GM12878 (cell line): ENCODE data around the gene ARHGEF11. TPM values are rescaled to one million over a fixed set of nuclear protein-coding genes. Genes with fewer than 3 reads are reported as not detected.

Experiments used
- ATAC-seq: fragments of 200-7000 bp; cut with Tn5 transposase; 3 replicates; pipeline ENCODE4 v1.9.1; 2020; ENCODE audit warnings: mild to moderate bottlenecking, moderate library complexity
- BruUV-seq: library from RNA; stranded (reverse); fragments of 400-500 nt; replicated peaks from 2 replicates; lab custom pipeline; 2021; lab: Mats Ljungman, UMichigan
- CTCF ChIA-PET: fragments of 300-600 bp; sonication (Branson Sonifier 250); formaldehyde crosslinking; extraction: SDS; loops from one replicate; lab custom pipeline; 2021; ENCODE audit warnings: inconsistent platforms; lab: Yijun Ruan, JAX
- POLR2A ChIA-PET: fragments of 350-600 bp; formaldehyde crosslinking; extraction: SDS; loops from one replicate; lab custom pipeline; 2021; ENCODE audit warnings: inconsistent platforms; lab: Charles Lee
- RAD21 ChIA-PET: fragments of 300-600 bp; sonication (Branson Sonifier 250); formaldehyde crosslinking; loops from one replicate; lab custom pipeline; 2023; ENCODE audit warnings: antibody characterized with exemption; ENCODE audit not compliant: unreplicated experiment; lab: Charles Lee
- SMC1A ChIA-PET: fragments of 300-600 bp; sonication (Branson Sonifier 250); formaldehyde crosslinking; loops from one replicate; lab custom pipeline; 2023; ENCODE audit not compliant: unreplicated experiment, uncharacterized antibody; lab: Charles Lee
- DNase-seq: peaks from one replicate; pipeline ENCODE4 v3.0.0-alpha.2; 2011; ENCODE audit warnings: low read depth, low spot score
- FAIRE-seq: peaks from 3 replicates; lab custom pipeline; 2011; peaks lifted over from hg19 to GRCh38; lab: Jason Lieb, UNC
- H2AFZ ChIP-seq: 2 replicates; pipeline ENCODE4 v1.6.0; 2011; ENCODE audit warnings: low read depth, low read length, control low read depth; ENCODE audit not compliant: control insufficient read depth
- H3K27ac ChIP-seq: 2 replicates; pipeline ENCODE4 v1.5.1; 2011; ENCODE audit warnings: control low read depth; ENCODE audit not compliant: control insufficient read depth, insufficient read depth
- H3K27me3 ChIP-seq, 2 experiments: replicated peaks in 1 of 2; 2 replicates each; pipeline versions ENCODE4 v1.6.0 to v1.6.1; 2011; ENCODE audit warnings: low read length in 1 of 2; ENCODE audit not compliant: control insufficient read depth in 2 of 2, insufficient read depth in 2 of 2
- H3K36me3 ChIP-seq, 2 experiments: 2 replicates each; pipeline ENCODE4 v1.5.1; 2011; ENCODE audit warnings: low read length in 1 of 2; ENCODE audit not compliant: control insufficient read depth in 2 of 2, insufficient read depth in 2 of 2
- H3K4me1 ChIP-seq: 2 replicates; pipeline ENCODE4 v1.6.1; 2011; ENCODE audit warnings: mild to moderate bottlenecking, low read length, moderate library complexity, mixed read lengths; ENCODE audit not compliant: control insufficient read depth, insufficient read depth
- H3K4me2 ChIP-seq: 2 replicates; pipeline ENCODE4 v1.6.0; 2011; ENCODE audit warnings: control low read depth; ENCODE audit not compliant: control insufficient read depth, insufficient read depth
- H3K4me3 ChIP-seq: fragments of 200-600 bp; sonication (generic); 2 replicates; pipeline ENCODE4 v1.5.1; 2016
- H3K79me2 ChIP-seq: 2 replicates; pipeline ENCODE4 v1.6.0; 2011; ENCODE audit warnings: low read length; ENCODE audit not compliant: control insufficient read depth, insufficient read depth
- H3K9ac ChIP-seq: 2 replicates; pipeline ENCODE4 v1.8.0; 2011; ENCODE audit warnings: low read length, control low read depth, mixed read lengths; ENCODE audit not compliant: control insufficient read depth, insufficient read depth
- H3K9me3 ChIP-seq: replicated peaks from 3 replicates; pipeline ENCODE4 v1.5.1; 2011; ENCODE audit warnings: mild to moderate bottlenecking, low read length; ENCODE audit not compliant: control insufficient read depth, insufficient read depth
- H4K20me1 ChIP-seq: 2 replicates; pipeline ENCODE4 v1.6.0; 2011; ENCODE audit not compliant: control insufficient read depth, insufficient read depth
- ATF7 ChIP-seq: fragments of 450-650 bp; IDR thresholded peaks from 2 replicates; pipeline ENCODE4 v1.6.1; 2016; ENCODE audit warnings: low read depth, mild to moderate bottlenecking
- BCL11A ChIP-seq: IDR thresholded peaks from 2 replicates; pipeline ENCODE4 v1.6.1; 2011; ENCODE audit warnings: low read depth, low read length
- CEBPB ChIP-seq, 2 experiments: fragments of 150-350 bp in 1 of 2; IDR thresholded peaks; 2 replicates each; pipeline ENCODE4 v1.6.1; 2012 to 2014; ENCODE audit warnings: low read depth in 2 of 2, low read length in 2 of 2, borderline replicate concordance in 1 of 2, inconsistent platforms in 1 of 2
- EZH2 ChIP-seq: IDR thresholded peaks from 2 replicates; pipeline ENCODE4 v1.6.1; 2012; ENCODE audit warnings: low read depth, mild to moderate bottlenecking, control low read depth, inconsistent platforms, low read length, borderline replicate concordance; ENCODE audit not compliant: control insufficient read depth
- FOS ChIP-seq: IDR thresholded peaks from 3 replicates; pipeline ENCODE4 v1.6.1; 2011; ENCODE audit warnings: borderline replicate concordance; ENCODE audit not compliant: insufficient read length; ENCODE audit errors: extremely low read depth
- HDAC6 ChIP-seq: fragments of 200-600 bp; sonication (generic); IDR thresholded peaks from one replicate; pipeline ENCODE4 v1.8.0; 2017; ENCODE audit warnings: antibody characterized with exemption; ENCODE audit not compliant: unreplicated experiment
- IRF5 ChIP-seq: fragments of 450-650 bp; IDR thresholded peaks from 2 replicates; pipeline ENCODE4 v1.6.1; 2017; ENCODE audit warnings: borderline replicate concordance
- MYB ChIP-seq: fragments of 150-350 bp; IDR thresholded peaks from 2 replicates; pipeline ENCODE4 v1.6.1; 2014; ENCODE audit warnings: mild to moderate bottlenecking, low read depth, low read length, borderline replicate concordance
- NFIC ChIP-seq: IDR thresholded peaks from 2 replicates; pipeline ENCODE4 v1.6.1; 2012; ENCODE audit warnings: low read depth, mild to moderate bottlenecking, inconsistent platforms, low read length, moderate library complexity
- NFYB ChIP-seq: IDR thresholded peaks from 2 replicates; pipeline ENCODE4 v1.6.1; 2011; ENCODE audit warnings: low read depth, mild to moderate bottlenecking, low read length, improper control_type of control experiment, moderate library complexity; ENCODE audit not compliant: insufficient read depth
- POU2F2 ChIP-seq: IDR thresholded peaks from 3 replicates; pipeline ENCODE4 v1.6.1; 2011; ENCODE audit warnings: low read depth, mild to moderate bottlenecking, low read length, borderline replicate concordance
- RBBP5 ChIP-seq: fragments of 200-600 bp; sonication (generic); conservative IDR thresholded peaks from 2 replicates; pipeline ENCODE4 v1.6.1; 2016
- ZZZ3 ChIP-seq: IDR thresholded peaks from 2 replicates; pipeline ENCODE4 v1.6.1; 2011; ENCODE audit warnings: low read depth; ENCODE audit not compliant: control insufficient read depth, insufficient read length
- WGBS: methylation state at CpG from one replicate; pipeline ENCODE4 v1.1.6; 2016; ENCODE audit warnings: low lambda C conversion rate; ENCODE audit not compliant: insufficient replicate concordance, insufficient coverage; ENCODE audit errors: missing lambda C conversion rate; 5-methylcytosine and 5-hydroxymethylcytosine counted together
- in situ Hi-C: fragments of 300-500 bp; cut with MboI; formaldehyde crosslinking; loops from 9 replicates; pipeline ENCODE4 v1.14.3; 2018; ENCODE audit warnings: mixed read lengths
- intact Hi-C: fragments of 100-400 bp; cut with micrococcal nuclease; formaldehyde crosslinking; loops from one replicate; pipeline ENCODE4 v1.14.2; 2022; ENCODE audit not compliant: unreplicated experiment
- polyA plus RNA-seq, 11 experiments: library from polyadenylated mRNA; depleted of rRNA in 4 of 11; unstranded in 6 of 11; stranded (reverse) in 5 of 11; fragments of >200 nt; fragmentation: Nextera tagmentation in 4 of 11; fragmentation: Illumina TruSeq in 1 of 11; extraction: Ambion mirVana in 4 of 11; extraction: Trizol in 1 of 11; gene quantifications; 1 replicate in 1 of 11; 2 replicates in 10 of 11; pipeline versions ENCODE4 v1.2.1 to v1.2.3, GENCODE V29; 2011 to 2016; ENCODE audit warnings: inconsistent platforms in 2 of 11, missing spikeins in 2 of 11, low read depth in 1 of 11
- total RNA-seq, 4 experiments: library from RNA; depleted of rRNA in 3 of 4; stranded (reverse); fragments of >200 nt in 3 of 4; fragmentation: Illumina TruSeq in 1 of 4; extraction: Trizol in 1 of 4; gene quantifications; 2 replicates each; pipeline versions ENCODE4 v1.2.1 to v1.2.3, GENCODE V29; 2013 to 2021
- TF ChIP-seq, protein P1 (sequence below): fragments of 450-650 bp; IDR thresholded peaks from 2 replicates; pipeline ENCODE4 v1.6.1; 2017; ENCODE audit warnings: mild to moderate bottlenecking, moderate library complexity
- TF ChIP-seq, protein P2 (sequence below): fragments of 450-650 bp; IDR thresholded peaks from 2 replicates; pipeline ENCODE4 v1.6.1; 2017; ENCODE audit warnings: mild to moderate bottlenecking, moderate library complexity

ARHGEF11 gene
- total and polyA plus RNA-seq, 10 of the 15 experiments (the other 5 are each of a cell fraction or from before 2014, with no cell fraction given), result 0.05 to 12.7 (median 1.8) TPM

GRCh38 chr1:156908955-156909354, 136.6 kb downstream of the ARHGEF11 start:
- no peaks in the 10 kb centered on the region for H3K36me3 ChIP-seq
- ChIA-PET SMC1A (interaction anchor here (3.6 kb wide), 1 partner anchor 165 kb away, joined by 19 read pairs; no protein-coding TSS in a partner anchor), RAD21 (interaction anchor here (5.6 kb wide), 1 partner anchor 165 kb away, joined by 33 read pairs; no protein-coding TSS in a partner anchor), POLR2A (no interaction called here), CTCF (interaction anchor here (0.7 to 4.7 kb wide), 5 partner anchors 10 to 245 kb away, joined by 3 to 47 read pairs (median 3); no protein-coding TSS in a partner anchor)
- intact Hi-C loops, result no loop called here
- no peaks in the 10 kb centered on the region for H3K9me3 ChIP-seq
- no peak overlapping the region for H3K9ac ChIP-seq
- in situ Hi-C loops, result no loop called here
- H3K79me2 ChIP-seq, result no peaks in the 10 kb centered on the region
- BruUV-seq, result no TSS peak
- peaks cover 0 to 2% of the 10 kb centered on the region in 2 experiments; a peak in 3 of 4 replicates for H3K27me3 ChIP-seq
- DNase-seq, result no peak
- no peak overlapping the region for H3K27ac ChIP-seq
- H2AFZ ChIP-seq, result no peak overlapping the region
- H3K4me2 ChIP-seq, result no peak overlapping the region
- H3K4me3 ChIP-seq, result no peak overlapping the region
- 44% methylated on average over 10 of the region's 10 CpGs for WGBS
- no peak for FAIRE-seq
- H4K20me1 ChIP-seq, result no peaks in the 10 kb centered on the region
- no peaks in the 10 kb centered on the region for H3K4me1 ChIP-seq
- no peak for ATAC-seq
- TF ChIP-seq POU2F2 (no peak), NFIC (no peak), ATF7 (no peak), ZZZ3 (no peak), CEBPB (IDR thresholded peaks at IDR 0.05; ENCODE audit: borderline replicate concordance in 1 of 2, low read depth in 2 of 2, low read length in 2 of 2) (no peak), MYB (no peak), FOS (no peak), RBBP5 (no peak), EZH2 (no peak), IRF5 (no peak), HDAC6 (no peak), BCL11A (no peak), NFYB (no peak)
- TF ChIP-seq, protein P1, sequence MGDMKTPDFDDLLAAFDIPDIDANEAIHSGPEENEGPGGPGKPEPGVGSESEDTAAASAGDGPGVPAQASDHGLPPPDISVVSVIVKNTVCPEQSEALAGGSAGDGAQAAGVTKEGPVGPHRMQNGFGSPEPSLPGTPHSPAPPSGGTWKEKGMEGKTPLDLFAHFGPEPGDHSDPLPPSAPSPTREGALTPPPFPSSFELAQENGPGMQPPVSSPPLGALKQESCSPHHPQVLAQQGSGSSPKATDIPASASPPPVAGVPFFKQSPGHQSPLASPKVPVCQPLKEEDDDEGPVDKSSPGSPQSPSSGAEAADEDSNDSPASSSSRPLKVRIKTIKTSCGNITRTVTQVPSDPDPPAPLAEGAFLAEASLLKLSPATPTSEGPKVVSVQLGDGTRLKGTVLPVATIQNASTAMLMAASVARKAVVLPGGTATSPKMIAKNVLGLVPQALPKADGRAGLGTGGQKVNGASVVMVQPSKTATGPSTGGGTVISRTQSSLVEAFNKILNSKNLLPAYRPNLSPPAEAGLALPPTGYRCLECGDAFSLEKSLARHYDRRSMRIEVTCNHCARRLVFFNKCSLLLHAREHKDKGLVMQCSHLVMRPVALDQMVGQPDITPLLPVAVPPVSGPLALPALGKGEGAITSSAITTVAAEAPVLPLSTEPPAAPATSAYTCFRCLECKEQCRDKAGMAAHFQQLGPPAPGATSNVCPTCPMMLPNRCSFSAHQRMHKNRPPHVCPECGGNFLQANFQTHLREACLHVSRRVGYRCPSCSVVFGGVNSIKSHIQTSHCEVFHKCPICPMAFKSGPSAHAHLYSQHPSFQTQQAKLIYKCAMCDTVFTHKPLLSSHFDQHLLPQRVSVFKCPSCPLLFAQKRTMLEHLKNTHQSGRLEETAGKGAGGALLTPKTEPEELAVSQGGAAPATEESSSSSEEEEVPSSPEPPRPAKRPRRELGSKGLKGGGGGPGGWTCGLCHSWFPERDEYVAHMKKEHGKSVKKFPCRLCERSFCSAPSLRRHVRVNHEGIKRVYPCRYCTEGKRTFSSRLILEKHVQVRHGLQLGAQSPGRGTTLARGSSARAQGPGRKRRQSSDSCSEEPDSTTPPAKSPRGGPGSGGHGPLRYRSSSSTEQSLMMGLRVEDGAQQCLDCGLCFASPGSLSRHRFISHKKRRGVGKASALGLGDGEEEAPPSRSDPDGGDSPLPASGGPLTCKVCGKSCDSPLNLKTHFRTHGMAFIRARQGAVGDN, result no peak
- TF ChIP-seq, protein P2, sequence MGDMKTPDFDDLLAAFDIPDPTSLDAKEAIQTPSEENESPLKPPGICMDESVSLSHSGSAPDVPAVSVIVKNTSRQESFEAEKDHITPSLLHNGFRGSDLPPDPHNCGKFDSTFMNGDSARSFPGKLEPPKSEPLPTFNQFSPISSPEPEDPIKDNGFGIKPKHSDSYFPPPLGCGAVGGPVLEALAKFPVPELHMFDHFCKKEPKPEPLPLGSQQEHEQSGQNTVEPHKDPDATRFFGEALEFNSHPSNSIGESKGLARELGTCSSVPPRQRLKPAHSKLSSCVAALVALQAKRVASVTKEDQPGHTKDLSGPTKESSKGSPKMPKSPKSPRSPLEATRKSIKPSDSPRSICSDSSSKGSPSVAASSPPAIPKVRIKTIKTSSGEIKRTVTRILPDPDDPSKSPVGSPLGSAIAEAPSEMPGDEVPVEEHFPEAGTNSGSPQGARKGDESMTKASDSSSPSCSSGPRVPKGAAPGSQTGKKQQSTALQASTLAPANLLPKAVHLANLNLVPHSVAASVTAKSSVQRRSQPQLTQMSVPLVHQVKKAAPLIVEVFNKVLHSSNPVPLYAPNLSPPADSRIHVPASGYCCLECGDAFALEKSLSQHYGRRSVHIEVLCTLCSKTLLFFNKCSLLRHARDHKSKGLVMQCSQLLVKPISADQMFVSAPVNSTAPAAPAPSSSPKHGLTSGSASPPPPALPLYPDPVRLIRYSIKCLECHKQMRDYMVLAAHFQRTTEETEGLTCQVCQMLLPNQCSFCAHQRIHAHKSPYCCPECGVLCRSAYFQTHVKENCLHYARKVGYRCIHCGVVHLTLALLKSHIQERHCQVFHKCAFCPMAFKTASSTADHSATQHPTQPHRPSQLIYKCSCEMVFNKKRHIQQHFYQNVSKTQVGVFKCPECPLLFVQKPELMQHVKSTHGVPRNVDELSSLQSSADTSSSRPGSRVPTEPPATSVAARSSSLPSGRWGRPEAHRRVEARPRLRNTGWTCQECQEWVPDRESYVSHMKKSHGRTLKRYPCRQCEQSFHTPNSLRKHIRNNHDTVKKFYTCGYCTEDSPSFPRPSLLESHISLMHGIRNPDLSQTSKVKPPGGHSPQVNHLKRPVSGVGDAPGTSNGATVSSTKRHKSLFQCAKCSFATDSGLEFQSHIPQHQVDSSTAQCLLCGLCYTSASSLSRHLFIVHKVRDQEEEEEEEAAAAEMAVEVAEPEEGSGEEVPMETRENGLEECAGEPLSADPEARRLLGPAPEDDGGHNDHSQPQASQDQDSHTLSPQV, result no peak
